ENCODE data around the gene NOC4L.
A peak's percentile ranks its signal among the peaks of the same experiment; 100 is the strongest.
"Not testable (repeated sequence)": the region's sequence is repeated elsewhere in the genome, so short reads cannot be mapped to it uniquely, and the experiment has no call there.

NOC4L gene

GRCh38 chr12:132144810-132145168 lies 532 bp downstream of the NOC4L start:
- DNase-seq, result no peak

DNA sequence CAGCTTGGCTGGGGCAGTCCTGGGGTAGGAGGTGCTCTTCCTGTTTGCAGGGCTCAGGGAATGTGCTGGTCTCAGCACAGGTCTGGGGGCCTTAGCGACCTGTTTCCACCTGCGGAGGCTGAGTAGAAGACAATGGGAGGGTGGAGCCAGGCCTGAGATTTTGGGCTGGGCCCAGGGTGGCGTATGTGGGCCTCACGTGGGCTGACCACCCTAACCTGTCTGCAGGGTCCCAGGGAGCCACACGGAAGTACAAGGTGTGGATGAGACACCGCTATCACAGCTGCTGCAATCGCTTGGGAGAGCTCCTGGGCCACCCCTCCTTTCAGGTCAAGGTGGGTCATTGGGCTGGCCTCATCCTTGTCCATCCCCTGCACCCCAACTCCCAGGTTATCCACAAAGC lies 1.1 kb downstream of the NOC4L start:
- peak; percentile 21 for DNase-seq

DNA sequence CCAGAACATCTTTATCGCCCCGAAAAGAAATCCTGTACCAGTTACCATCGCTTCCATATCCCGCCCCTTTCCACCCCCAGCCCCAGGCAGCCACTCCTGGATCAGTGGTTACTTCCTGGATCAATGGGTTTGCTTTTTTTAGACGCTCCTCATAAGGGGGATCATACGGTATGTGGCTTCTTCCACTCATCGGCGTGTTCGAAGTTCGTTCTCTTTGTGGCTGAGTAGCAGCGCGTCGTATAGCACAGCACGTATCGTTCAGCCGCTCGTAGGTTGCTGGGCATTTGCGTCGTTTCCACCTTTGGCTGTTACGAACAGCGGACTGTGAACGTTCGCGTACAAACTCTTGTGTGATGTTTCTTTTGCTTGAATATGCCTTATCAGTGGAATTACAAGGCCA lies 1.8 kb downstream of the NOC4L start:
- no peak for DNase-seq

GRCh38 chr12:132146772-132147422 lies 2.6 kb downstream of the NOC4L start:
- DNase-seq, result no peak

- DNase-seq, result peak; percentile 19
These were observed 3.4 kb downstream of the NOC4L start for GRCh38 chr12:132147423-132148367.

DNA sequence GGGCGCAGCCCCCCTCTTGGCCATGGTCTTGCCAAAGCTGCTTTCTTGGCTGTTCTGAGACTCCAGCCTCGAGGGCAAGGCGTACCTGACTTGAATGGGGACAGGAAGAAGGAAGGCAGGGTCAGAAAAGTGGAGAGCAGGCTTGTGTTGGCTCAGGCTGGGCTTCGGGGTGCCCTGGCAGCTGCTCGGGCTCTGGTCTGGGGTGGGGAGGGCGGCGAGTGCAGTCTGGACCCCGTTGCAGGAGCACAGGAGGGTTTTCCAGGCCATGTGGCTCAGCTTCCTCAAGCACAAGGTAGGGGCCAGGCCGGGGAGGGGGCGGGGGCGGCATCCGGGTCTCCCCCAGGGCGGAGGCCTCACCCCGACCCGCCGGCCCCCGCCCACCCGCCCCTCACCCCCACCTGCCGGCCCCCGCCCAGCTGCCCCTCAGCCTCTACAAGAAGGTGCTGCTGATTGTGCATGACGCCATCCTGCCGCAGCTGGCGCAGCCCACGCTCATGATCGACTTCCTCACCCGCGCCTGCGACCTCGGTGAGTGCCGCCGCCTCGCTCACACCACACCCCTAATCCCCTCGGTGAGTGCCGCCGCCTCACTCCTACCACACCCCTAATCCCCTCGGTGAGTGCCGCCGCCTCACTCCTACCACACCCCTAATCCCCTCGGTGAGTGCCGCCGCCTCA lies 4.2 kb downstream of the NOC4L start:
- no peak for DNase-seq

GRCh38 chr12:132149526-132149925 lies 5.3 kb downstream of the NOC4L start:
- DNase-seq, result not testable (repeated sequence)

DNA sequence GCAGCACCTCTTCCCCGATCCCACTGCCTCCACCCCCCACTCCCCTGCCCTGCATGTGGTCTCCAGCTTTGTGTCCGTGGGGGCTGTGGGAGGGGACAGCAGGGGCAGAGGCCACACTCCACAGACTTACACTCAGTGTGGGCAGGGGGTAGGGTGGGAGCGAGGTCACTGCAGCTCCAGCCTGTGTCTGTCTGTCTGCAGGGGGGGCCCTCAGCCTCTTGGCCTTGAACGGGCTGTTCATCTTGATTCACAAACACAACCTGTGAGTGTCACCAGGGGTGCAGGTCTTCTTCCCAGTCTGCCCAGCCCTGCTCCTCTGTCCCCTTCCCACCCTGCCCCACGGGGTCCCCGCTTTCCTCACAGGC lies 6.5 kb downstream of the NOC4L start:
- DNase-seq, result no peak

DNA sequence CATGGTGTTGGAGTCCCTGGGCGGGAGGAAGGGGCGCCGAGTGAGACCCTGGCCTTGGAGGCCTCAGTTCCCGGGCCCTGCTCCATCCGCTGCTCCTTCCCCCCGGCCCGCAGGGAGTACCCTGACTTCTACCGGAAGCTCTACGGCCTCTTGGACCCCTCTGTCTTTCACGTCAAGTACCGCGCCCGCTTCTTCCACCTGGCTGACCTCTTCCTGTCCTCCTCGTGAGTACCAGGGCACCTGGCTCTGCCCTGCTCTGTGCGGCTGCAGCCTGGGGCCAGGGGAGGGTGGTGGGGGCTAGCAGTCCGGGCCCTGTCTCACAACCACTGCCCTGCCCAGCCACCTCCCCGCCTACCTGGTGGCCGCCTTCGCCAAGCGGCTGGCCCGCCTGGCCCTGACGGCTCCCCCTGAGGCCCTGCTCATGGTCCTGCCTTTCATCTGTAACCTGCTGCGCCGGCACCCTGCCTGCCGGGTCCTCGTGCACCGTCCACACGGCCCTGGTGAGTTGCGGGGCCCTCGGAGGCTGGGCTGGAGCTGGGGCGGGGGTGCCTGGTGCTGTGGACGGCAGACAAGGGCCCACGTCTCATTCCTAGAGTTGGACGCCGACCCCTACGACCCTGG lies 7.0 kb downstream of the NOC4L start:
- DNase-seq, result no peak

DNA sequence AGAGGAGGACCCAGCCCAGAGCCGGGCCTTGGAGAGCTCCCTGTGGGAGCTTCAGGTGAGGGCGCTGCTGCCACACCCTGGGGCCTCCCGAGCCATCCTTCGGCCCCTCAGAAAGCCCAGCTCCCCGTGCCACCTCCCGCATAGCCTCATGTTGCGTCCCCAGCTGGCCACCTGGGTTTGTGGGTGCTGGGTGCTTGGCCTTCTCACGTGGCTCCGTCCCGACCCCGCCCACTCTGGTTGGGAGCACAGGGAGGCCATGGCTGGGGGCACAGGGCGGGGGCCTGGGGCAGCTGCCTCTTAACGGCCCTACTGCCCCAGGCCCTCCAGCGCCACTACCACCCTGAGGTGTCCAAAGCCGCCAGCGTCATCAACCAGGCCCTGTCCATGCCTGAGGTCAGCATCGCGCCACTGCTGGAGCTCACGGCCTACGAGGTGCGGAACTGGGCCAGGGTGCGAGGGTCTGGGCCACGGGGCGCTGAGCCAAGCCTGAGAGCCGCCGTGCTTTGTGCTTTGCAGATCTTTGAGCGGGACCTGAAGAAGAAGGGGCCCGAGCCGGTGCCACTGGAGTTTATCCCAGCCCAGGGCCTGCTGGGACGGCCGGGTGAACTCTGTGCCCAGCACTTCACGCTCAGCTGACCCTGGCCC lies 7.6 kb downstream of the NOC4L start:
- no peak for DNase-seq

GRCh38 chr12:132152411-132152821 lies 8.2 kb downstream of the NOC4L start:
- no peak for DNase-seq

DNA sequence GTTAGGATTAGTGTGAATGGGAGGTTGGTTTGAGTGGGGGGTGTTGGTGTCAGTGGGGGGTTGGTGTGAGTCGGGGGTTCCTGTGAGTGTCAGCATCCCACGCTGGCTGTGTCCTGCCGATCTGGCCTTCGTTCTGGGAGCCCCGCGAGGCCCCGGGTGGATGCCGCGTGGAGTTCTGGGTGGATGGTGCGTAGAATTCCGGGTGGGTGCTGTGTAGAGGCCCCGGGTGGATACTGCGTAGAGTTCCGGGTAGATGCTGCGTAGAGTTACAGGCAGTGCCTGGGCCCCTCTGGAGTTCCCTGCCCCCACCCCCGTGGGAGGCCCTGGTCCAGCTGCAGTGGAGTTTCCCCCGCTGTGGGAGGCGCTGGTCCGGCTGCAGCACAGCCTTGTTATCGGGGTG lies 8.7 kb downstream of the NOC4L start:
- no peak for DNase-seq

GRCh38 chr12:132153501-132154340 lies 9.5 kb downstream of the NOC4L start:
- DNase-seq, result peak; percentile 83

DNA sequence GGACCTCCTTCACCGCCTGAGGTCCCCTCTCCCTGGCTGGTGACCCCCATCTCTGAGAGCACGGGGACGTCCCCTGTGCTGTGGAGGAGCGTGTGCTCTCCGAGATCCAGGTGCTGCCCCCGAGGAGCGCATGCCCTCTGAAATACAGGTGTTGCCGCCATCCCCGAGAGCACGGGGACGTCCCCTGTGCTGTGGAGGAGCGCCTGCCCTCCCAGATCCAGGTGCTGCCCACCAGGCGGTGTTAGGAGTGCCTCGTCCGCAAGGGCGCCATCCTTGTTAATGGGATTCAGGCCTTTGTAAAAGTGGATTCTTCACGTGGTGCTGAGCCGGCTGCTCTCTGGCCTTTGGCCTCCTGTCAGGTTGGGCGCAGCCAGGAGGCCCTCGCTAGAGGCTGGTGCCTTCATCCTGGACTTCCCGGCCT lies 10.1 kb downstream of the NOC4L start:
- DNase-seq, result no peak

- DNase-seq, result no peak
These were observed 10.9 kb downstream of the NOC4L start for GRCh38 chr12:132154941-132155770.

DNA sequence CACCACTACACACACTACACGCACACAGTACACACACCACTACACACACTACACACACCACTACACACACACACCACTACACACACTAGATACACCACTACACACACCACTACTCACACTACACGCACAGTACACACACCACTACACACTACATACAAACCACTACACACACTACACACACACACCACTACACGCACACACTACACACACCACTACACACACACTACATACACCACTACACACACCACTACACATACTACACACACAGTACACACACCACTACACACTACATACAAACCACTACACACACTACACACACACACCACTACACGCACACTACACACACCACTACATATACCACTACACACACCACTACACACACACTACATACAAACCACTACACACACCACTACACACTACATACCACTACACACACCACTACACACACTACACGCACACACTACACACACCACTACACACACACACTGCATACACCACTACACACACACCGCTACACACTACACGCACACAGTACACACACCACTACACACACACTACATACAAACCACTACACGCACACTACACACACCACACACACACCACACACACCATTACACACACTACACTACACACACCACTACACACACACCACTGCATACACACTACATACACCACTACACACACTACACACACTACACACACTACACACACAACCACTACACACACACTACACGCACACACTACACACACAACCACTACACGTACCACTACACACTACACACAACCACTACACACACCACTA lies 11.7 kb downstream of the NOC4L start:
- no peak for DNase-seq

DNA sequence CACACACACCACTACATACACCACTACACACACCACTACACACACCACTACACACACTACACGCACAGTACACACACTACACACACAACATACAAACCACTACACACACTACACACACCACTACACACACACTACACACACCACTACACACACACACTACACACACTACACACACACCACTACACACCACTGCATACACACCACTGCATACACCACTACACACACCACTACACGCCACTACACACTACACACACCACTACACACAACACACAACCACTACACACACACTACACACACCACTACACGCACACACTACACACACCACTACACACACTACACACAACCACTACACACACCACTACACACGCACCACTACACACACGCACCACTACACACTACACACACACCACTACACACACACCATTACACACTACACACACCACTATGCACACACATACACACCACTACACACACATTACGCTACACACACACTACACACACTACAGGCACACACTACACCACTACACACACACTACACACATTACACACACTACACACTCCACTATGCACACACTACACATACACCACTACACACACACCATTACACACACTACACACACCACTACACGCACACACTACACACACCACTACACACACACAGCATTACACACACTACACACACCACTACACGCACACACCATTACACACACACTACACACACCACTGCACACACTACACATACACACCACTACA lies 12.5 kb downstream of the NOC4L start:
- no peak for DNase-seq

DNA sequence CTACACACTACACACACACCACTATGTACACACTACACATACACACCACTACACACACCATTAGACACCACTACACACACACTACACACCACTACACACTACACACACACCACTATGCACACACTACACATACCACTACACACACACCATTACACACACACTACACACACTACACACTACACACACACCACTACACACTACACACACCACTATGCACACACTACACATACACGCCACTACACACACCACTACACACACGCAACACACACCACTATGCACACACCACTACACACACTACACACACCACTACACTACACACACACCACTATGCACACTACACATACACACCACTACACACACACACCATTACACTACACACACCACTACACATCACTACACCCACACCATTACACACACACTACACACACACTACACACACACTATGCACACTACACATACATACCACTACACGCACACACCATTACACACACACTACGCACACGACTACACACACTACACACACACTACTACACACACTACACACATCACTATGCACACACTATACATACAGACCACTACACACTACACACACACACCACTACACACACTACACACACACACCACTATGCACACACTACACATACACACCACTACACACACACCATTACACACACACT lies 13.6 kb downstream of the NOC4L start:
- DNase-seq, result no peak
